Loucy (cell line): ENCODE results near the gene SLU7.

Experiments
- H2AFZ ChIP-seq: fragments of 200-600 bp; sonication (generic); 2 replicates; pipeline ENCODE4 v1.6.0; 2016; ENCODE audit warnings: antibody characterized with exemption, mild to moderate bottlenecking, low read length, moderate library complexity
- H3F3A ChIP-seq: fragments of 200-600 bp; 2 replicates; pipeline ENCODE4 v1.6.0; 2016; ENCODE audit warnings: antibody characterized with exemption, low read depth, mild to moderate bottlenecking
- H3K27me3 ChIP-seq: fragments of 200-600 bp; sonication (generic); 2 replicates; pipeline ENCODE4 v1.6.1; 2014; ENCODE audit warnings: low read length, mild to moderate bottlenecking; ENCODE audit not compliant: insufficient read depth, poor library complexity, severe bottlenecking
- H3K36me3 ChIP-seq: fragments of 200-600 bp; sonication (generic); 2 replicates; pipeline ENCODE4 v1.6.1; 2016; ENCODE audit warnings: low read length; ENCODE audit not compliant: insufficient read depth
- H3K4me1 ChIP-seq: fragments of 200-600 bp; sonication (generic); 2 replicates; pipeline ENCODE4 v1.5.1; 2014; ENCODE audit warnings: low read length, mild to moderate bottlenecking; ENCODE audit not compliant: insufficient read depth, poor library complexity, severe bottlenecking
- H3K4me2 ChIP-seq: fragments of 200-600 bp; sonication (generic); 2 replicates; pipeline ENCODE4 v1.6.0; 2014; ENCODE audit warnings: antibody characterized with exemption, low read length, low read depth, mild to moderate bottlenecking; ENCODE audit not compliant: poor library complexity, severe bottlenecking
- H3K4me3 ChIP-seq: fragments of 200-600 bp; sonication (generic); 2 replicates; pipeline ENCODE4 v1.5.1; 2014; ENCODE audit warnings: low read length, mild to moderate bottlenecking, mixed read lengths; ENCODE audit not compliant: poor library complexity, severe bottlenecking
- H3K79me2 ChIP-seq: fragments of 200-600 bp; sonication (generic); 2 replicates; pipeline ENCODE4 v1.6.1; 2014; ENCODE audit warnings: low read length; ENCODE audit not compliant: insufficient read depth
- H3K9ac ChIP-seq: fragments of 200-600 bp; sonication (generic); 2 replicates; pipeline ENCODE4 v1.6.0; 2014; ENCODE audit warnings: mild to moderate bottlenecking, low read depth, low read length, moderate library complexity; ENCODE audit not compliant: poor library complexity, severe bottlenecking
- H3K9me2 ChIP-seq: fragments of 200-600 bp; sonication (generic); replicated peaks from 2 replicates; pipeline ENCODE4 v1.6.1; 2016; ENCODE audit warnings: low read depth, low read length, mixed read lengths
- H3K9me3 ChIP-seq: fragments of 200-600 bp; sonication (generic); 2 replicates; pipeline ENCODE4 v1.6.1; 2014; ENCODE audit warnings: mild to moderate bottlenecking, antibody characterized with exemption, low read length, low read depth; ENCODE audit not compliant: insufficient read depth
- H4K20me1 ChIP-seq: fragments of 200-600 bp; sonication (generic); 2 replicates; pipeline ENCODE4 v1.6.0; 2014; ENCODE audit warnings: antibody characterized with exemption, low read length, mild to moderate bottlenecking; ENCODE audit not compliant: insufficient read depth, poor library complexity, severe bottlenecking
- CTCF ChIP-seq: fragments of 200-600 bp; sonication (generic); conservative IDR thresholded peaks from 2 replicates; pipeline ENCODE4 v1.5.1; 2014; ENCODE audit warnings: mild to moderate bottlenecking, antibody characterized with exemption, low read length
- EZH2phosphoT487 ChIP-seq: fragments of 200-600 bp; IDR thresholded peaks from 2 replicates; pipeline ENCODE4 v1.6.1; 2018; ENCODE audit warnings: antibody characterized with exemption, mild to moderate bottlenecking, moderate library complexity, borderline replicate concordance

The SLU7 gene

DNA sequence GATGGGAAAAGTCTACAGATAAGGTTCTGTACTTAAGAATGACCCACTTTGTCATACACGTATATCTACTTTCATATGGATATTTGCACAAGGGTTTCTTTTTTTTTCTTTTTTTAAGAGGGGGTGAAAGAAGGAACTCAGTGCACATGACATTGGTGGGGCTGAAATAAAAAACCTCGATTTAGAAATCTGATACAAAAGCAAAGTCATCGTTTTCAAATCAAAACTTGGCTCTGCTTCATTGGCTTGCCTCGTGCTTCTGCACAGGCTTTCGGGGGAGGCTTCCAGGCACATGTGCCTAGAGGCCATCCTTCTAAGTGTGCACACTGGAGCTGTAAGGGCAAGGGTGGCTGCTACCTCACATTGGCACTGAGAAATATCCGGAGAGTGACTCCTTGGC, 33.9 kb upstream of the SLU7 start:
- H3K4me2 ChIP-seq: no peak overlapping the region
- H3F3A ChIP-seq: no peaks in the 10 kb centered on the region
- TF ChIP-seq EZH2phosphoT487: no peak
- no peak for TF ChIP-seq CTCF
- no peaks in the 10 kb centered on the region for H3K9me3 ChIP-seq
- no peak overlapping the region for H3K4me3 ChIP-seq
- no peaks in the 10 kb centered on the region for H3K9me2 ChIP-seq
- H4K20me1 ChIP-seq: no peaks in the 10 kb centered on the region
- H3K36me3 ChIP-seq: no peaks in the 10 kb centered on the region
- H3K27me3 ChIP-seq: no peaks in the 10 kb centered on the region
- no peak overlapping the region for H2AFZ ChIP-seq
- no peak overlapping the region for H3K9ac ChIP-seq
- H3K79me2 ChIP-seq: no peaks in the 10 kb centered on the region
- H3K4me1 ChIP-seq: peaks cover 14% of the 10 kb centered on the region

DNA sequence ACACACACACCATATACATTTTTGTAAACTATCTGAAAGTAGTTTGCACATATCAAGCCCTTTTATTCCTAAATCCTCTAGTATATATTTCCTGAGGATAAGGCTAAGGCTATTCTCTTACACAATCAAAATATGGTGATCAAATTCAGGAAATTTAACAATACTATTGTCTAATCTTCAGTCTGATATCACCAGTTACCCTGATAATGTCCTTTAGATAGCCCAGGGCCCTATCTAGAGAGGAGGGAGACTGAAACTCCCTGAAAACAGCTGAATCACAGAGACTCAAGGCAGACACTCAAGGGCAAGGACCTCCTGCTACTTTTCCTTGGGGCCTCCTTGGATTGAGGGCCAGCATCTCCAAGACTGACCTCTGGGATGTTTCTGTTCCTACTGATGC, 33.2 kb upstream of the SLU7 start:
- Histone ChIP-seq H3K4me2 (no peak overlapping the region), H3K36me3 (no peaks in the 10 kb centered on the region), H3F3A (no peaks in the 10 kb centered on the region), H3K79me2 (no peaks in the 10 kb centered on the region), H2AFZ (no peak overlapping the region), H3K4me1 (peaks cover 14% of the 10 kb centered on the region), H3K9ac (no peak overlapping the region), H3K4me3 (no peak overlapping the region), H3K9me3 (no peaks in the 10 kb centered on the region), H4K20me1 (no peaks in the 10 kb centered on the region), H3K27me3 (no peaks in the 10 kb centered on the region), H3K9me2 (no peaks in the 10 kb centered on the region)
- no peak for TF ChIP-seq CTCF
- no peak for TF ChIP-seq EZH2phosphoT487

GRCh38 chr5:160451281-160451680, 32.4 kb upstream of the SLU7 start:
- no peak for TF ChIP-seq EZH2phosphoT487
- TF ChIP-seq CTCF: no peak
- peaks cover 11% of the 10 kb centered on the region for H3K4me1 ChIP-seq
- H3K9me3 ChIP-seq: no peaks in the 10 kb centered on the region
- H4K20me1 ChIP-seq: no peaks in the 10 kb centered on the region
- no peaks in the 10 kb centered on the region for H3K9me2 ChIP-seq
- no peaks in the 10 kb centered on the region for H3K79me2 ChIP-seq
- no peak overlapping the region for H3K4me2 ChIP-seq
- H3K4me3 ChIP-seq: no peak overlapping the region
- no peaks in the 10 kb centered on the region for H3F3A ChIP-seq
- no peak overlapping the region for H2AFZ ChIP-seq
- H3K36me3 ChIP-seq: no peaks in the 10 kb centered on the region
- H3K9ac ChIP-seq: no peak overlapping the region
- no peaks in the 10 kb centered on the region for H3K27me3 ChIP-seq
